A673 (cell line): ENCODE data around the gene PRMT5. TPM values are rescaled to one million over a fixed set of nuclear protein-coding genes. Genes with fewer than 3 reads are reported as not detected.

Experiments
- BruUV-seq: library from RNA; stranded (reverse); fragments of 400-500 nt; replicated peaks from 2 replicates; lab custom pipeline; 2021; lab: Mats Ljungman, UMichigan
- CTCF ChIA-PET: fragments of 300-600 bp; sonication (Branson Sonifier 250); formaldehyde crosslinking; loops from one replicate; lab custom pipeline; 2022; ENCODE audit warnings: antibody characterized with exemption; lab: Charles Lee
- POLR2A ChIA-PET: fragments of 300-600 bp; sonication (Branson Sonifier 250); formaldehyde crosslinking; loops from one replicate; lab custom pipeline; 2022; ENCODE audit warnings: antibody characterized with exemption; ENCODE audit not compliant: low non-redundant PET; lab: Charles Lee
- DNase-seq: peaks from one replicate; pipeline ENCODE4 v3.0.0-alpha.2; 2015; ENCODE audit warnings: low spot score
- H3K27ac ChIP-seq: fragments of 200-600 bp; sonication (generic); 2 replicates; pipeline ENCODE4 v1.5.1; 2016; ENCODE audit warnings: mixed run types, low read depth, mild to moderate bottlenecking, mixed read lengths, antibody characterized with exemption, low read length; ENCODE audit not compliant: poor library complexity, severe bottlenecking
- H3K27me3 ChIP-seq: fragments of 200-600 bp; sonication (generic); replicated peaks from 2 replicates; pipeline ENCODE4 v1.6.1; 2017; ENCODE audit warnings: mixed run types, low read depth, mild to moderate bottlenecking, mixed read lengths, antibody characterized with exemption, low read length; ENCODE audit not compliant: insufficient read depth, poor library complexity
- H3K36me3 ChIP-seq: fragments of 200-600 bp; sonication (generic); 2 replicates; pipeline ENCODE4 v1.6.1; 2016; ENCODE audit warnings: mixed run types, mild to moderate bottlenecking, mixed read lengths, antibody characterized with exemption, low read length; ENCODE audit not compliant: insufficient read depth, poor library complexity, severe bottlenecking
- H3K4me1 ChIP-seq: fragments of 200-600 bp; sonication (generic); 2 replicates; pipeline ENCODE4 v1.6.1; 2017; ENCODE audit warnings: mixed run types, mild to moderate bottlenecking, mixed read lengths, antibody characterized with exemption, low read length; ENCODE audit not compliant: insufficient read depth, poor library complexity, severe bottlenecking
- H3K4me3 ChIP-seq: fragments of 200-600 bp; sonication (generic); 2 replicates; pipeline ENCODE4 v1.5.1; 2016; ENCODE audit warnings: low read depth, mixed run types, mild to moderate bottlenecking, mixed read lengths, low read length; ENCODE audit not compliant: poor library complexity, severe bottlenecking
- H3K9me3 ChIP-seq: fragments of 200-600 bp; sonication (generic); 2 replicates; pipeline ENCODE4 v1.6.1; 2016; ENCODE audit warnings: mixed run types, low read depth, mild to moderate bottlenecking, mixed read lengths, antibody characterized with exemption, low read length; ENCODE audit not compliant: poor library complexity, severe bottlenecking
- EZH2 ChIP-seq: fragments of 200-600 bp; sonication (generic); IDR thresholded peaks from 2 replicates; pipeline ENCODE4 v1.6.1; 2017; ENCODE audit warnings: borderline replicate concordance, low read depth, mild to moderate bottlenecking, mixed read lengths, antibody characterized with exemption, low read length; ENCODE audit not compliant: poor library complexity, severe bottlenecking
- intact Hi-C: fragments of 100-400 bp; cut with micrococcal nuclease; formaldehyde crosslinking; loops from one replicate; pipeline ENCODE4 v1.10.0; 2022; ENCODE audit not compliant: unreplicated experiment
- total RNA-seq: library from RNA; stranded (reverse); gene quantifications from 2 replicates; pipeline ENCODE4 v1.2.3, GENCODE V29; 2021
- TF ChIP-seq, protein P1 (sequence below): fragments of 300-800, 200-600 bp; sonication (generic); conservative IDR thresholded peaks from 2 replicates; pipeline ENCODE4 v1.5.1; 2017; ENCODE audit warnings: low read depth, mild to moderate bottlenecking, antibody characterized with exemption, low read length, moderate library complexity, mixed read lengths

Gene PRMT5
- total RNA-seq, 1 experiment from 2014 or later = 273 TPM

DNA sequence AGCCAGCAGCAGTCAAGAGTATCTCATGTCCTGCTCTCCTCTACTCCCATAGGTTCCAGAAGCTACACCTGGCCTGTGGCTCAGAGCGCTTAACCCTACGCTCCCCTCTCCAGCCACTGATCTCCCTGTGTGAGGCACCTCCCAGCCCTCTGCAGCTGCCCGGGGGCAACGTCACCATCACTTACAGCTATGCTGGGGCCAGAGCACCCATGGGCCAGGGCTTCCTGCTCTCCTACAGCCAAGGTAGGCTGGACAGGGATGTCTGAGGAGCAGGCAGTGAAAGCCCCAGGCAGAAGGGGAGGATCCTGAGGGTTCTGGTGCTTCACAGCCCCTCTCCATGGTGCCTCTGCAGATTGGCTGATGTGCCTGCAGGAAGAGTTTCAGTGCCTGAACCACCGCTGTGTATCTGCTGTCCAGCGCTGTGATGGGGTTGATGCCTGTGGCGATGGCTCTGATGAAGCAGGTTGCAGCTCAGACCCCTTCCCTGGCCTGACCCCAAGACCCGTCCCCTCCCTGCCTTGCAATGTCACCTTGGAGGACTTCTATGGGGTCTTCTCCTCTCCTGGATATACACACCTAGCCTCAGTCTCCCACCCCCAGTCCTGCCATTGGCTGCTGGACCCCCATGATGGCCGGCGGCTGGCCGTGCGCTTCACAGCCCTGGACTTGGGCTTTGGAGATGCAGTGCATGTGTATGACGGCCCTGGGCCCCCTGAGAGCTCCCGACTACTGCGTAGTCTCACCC is 54.0 kb downstream of the PRMT5 start:
- no peaks in the 10 kb centered on the region for H3K9me3 ChIP-seq
- H3K4me3 ChIP-seq = no peak overlapping the region
- H3K36me3 ChIP-seq = no peaks in the 10 kb centered on the region
- no peak overlapping the region for H3K27ac ChIP-seq
- intact Hi-C loops = no loop called here
- ChIA-PET POLR2A (no interaction called here), CTCF (no interaction called here)
- peaks cover 12% of the 10 kb centered on the region for H3K4me1 ChIP-seq
- no TSS peak for BruUV-seq
- DNase-seq = no peak
- TF ChIP-seq, protein P1, sequence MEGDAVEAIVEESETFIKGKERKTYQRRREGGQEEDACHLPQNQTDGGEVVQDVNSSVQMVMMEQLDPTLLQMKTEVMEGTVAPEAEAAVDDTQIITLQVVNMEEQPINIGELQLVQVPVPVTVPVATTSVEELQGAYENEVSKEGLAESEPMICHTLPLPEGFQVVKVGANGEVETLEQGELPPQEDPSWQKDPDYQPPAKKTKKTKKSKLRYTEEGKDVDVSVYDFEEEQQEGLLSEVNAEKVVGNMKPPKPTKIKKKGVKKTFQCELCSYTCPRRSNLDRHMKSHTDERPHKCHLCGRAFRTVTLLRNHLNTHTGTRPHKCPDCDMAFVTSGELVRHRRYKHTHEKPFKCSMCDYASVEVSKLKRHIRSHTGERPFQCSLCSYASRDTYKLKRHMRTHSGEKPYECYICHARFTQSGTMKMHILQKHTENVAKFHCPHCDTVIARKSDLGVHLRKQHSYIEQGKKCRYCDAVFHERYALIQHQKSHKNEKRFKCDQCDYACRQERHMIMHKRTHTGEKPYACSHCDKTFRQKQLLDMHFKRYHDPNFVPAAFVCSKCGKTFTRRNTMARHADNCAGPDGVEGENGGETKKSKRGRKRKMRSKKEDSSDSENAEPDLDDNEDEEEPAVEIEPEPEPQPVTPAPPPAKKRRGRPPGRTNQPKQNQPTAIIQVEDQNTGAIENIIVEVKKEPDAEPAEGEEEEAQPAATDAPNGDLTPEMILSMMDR = no peak
- no peak for TF ChIP-seq EZH2
- H3K27me3 ChIP-seq = no peaks in the 10 kb centered on the region

DNA sequence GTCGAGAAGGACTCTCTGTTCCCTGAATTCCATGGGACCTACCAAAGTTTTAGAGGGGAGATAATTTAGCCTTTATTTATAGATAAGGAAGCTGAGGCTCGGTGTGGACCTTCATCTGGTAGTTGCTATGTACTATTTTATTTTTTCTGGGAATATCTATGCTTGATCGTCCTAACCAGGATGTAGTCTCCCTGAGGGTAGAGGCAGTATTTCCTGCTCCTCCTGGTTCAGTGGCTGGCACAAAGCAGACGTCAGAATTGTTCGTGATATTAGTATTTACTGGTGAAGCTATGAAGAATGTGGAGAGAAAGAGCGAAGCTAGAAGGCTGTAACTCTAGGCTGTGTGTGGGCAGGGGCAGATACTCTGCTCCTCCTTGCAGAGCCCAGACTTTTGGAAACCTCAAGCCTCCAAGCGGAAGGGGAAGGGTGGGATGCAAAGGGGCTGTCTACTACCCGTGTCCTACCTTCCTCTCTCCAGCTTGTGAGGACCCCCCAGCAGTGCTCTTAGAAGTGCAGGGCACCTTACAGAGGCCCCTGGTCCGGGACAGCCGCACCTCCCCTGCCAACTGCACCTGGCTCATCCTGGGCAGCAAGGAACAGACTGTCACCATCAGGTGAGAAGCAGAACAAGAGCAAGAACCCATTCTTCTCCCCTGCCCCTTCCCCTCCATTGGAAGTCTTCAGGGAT is 56.2 kb downstream of the PRMT5 start:
- H3K9me3 ChIP-seq = no peaks in the 10 kb centered on the region
- CTCF ChIA-PET = interaction anchor here (0.5 to 1.1 kb wide), 8 partner anchors 14 to 484 kb away, joined by 3 to 10 read pairs (median 4); partner anchors contain the start of gene PRMT5
- H3K27ac ChIP-seq = no peak overlapping the region
- peaks cover 12% of the 10 kb centered on the region for H3K4me1 ChIP-seq
- DNase-seq = no peak
- TF ChIP-seq EZH2 = no peak
- TF ChIP-seq, protein P1 = no peak
- BruUV-seq = no TSS peak
- POLR2A ChIA-PET = interaction anchor here (0.5 kb wide), 1 partner anchor 21 kb away, joined by 3 read pairs; no protein-coding TSS in a partner anchor
- peak overlapping the region; percentile 96 for H3K4me3 ChIP-seq
- no peaks in the 10 kb centered on the region for H3K27me3 ChIP-seq
- intact Hi-C loops = no loop called here
- H3K36me3 ChIP-seq = no peaks in the 10 kb centered on the region

DNA sequence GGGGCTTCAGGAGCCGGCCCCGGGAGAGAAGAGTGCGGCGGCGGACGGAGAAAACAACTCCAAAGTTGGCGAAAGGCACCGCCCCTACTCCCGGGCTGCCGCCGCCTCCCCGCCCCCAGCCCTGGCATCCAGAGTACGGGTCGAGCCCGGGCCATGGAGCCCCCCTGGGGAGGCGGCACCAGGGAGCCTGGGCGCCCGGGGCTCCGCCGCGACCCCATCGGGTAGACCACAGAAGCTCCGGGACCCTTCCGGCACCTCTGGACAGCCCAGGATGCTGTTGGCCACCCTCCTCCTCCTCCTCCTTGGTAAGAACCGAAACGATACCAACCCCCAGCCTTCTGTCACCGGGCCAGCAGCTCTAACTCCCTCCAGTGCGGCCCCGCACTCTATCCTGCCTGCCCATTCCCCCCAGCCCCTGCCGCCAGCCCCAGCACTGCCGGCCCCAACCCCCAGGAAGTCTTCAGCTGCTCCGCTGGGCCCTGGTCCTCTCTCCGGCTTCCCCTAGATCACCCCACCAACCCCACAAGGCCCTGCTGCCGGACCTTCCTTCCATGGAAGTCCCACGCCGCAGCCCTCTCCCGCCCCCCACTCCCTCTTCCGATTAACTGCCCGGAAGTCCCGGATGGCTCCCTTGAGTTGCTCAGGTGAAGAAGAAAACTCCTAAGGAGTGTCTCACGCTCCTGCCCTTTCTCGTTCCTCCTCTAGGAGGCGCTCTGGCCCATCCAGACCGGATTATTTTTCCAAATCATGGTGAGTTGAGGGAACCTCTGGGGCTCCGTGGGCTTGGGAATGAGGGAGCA is 56.9 kb downstream of the PRMT5 start:
- ChIA-PET CTCF (interaction anchor here (0.5 to 1.2 kb wide), 9 partner anchors 11 to 483 kb away, joined by 3 to 10 read pairs (median 4); partner anchors contain the start of genes PRMT5 and REM2), POLR2A (no interaction called here)
- Histone ChIP-seq H3K27me3 (no peaks in the 10 kb centered on the region), H3K4me3 (peak overlapping the region; percentile 96), H3K36me3 (no peaks in the 10 kb centered on the region), H3K27ac (peak overlapping the region; percentile 75), H3K9me3 (no peaks in the 10 kb centered on the region), H3K4me1 (peaks cover 12% of the 10 kb centered on the region)
- DNase-seq = peak; percentile 83
- TF ChIP-seq EZH2 = no peak
- TF ChIP-seq, protein P1 = peak; percentile 97
- intact Hi-C loops = no loop called here
- no TSS peak for BruUV-seq
